K562 (cell line): ENCODE data around the gene TRAF3IP3.

Source experiments
- CEBPB ChIP-seq: fragments of 450-650 bp; IDR thresholded peaks from 2 replicates; pipeline ENCODE4 v1.6.1; 2016; ENCODE audit warnings: missing genetic modification characterization, missing compliant biosample characterization
- CHD7 ChIP-seq: fragments of 200-600 bp; sonication (generic); IDR thresholded peaks from one replicate; pipeline ENCODE4 v1.6.1; 2012; ENCODE audit warnings: mild to moderate bottlenecking, low read depth, low read length, inconsistent platforms
- GABPA ChIP-seq: fragments of 200-800 bp; sonication (Bioruptor generic); conservative IDR thresholded peaks from 2 replicates; pipeline ENCODE4 v1.6.1; 2016; ENCODE audit warnings: low read depth, missing genetic modification characterization, missing compliant biosample characterization
- GATA2 ChIP-seq: sonication (generic); formaldehyde crosslinking; IDR thresholded peaks from 2 replicates; pipeline ENCODE4 v1.4.0; 2020; ENCODE audit warnings: mild to moderate bottlenecking, missing genetic modification reagents
- KDM4B ChIP-seq, 2 experiments: fragments of 450-650 bp in 1 of 2; sonication (generic) in 1 of 2; IDR thresholded peaks; 2 replicates each; pipeline ENCODE4 v1.6.1; 2016 to 2017; ENCODE audit warnings: borderline replicate concordance in 2 of 2, antibody characterized with exemption in 1 of 2, low read depth in 1 of 2, mild to moderate bottlenecking in 1 of 2
- POLR2AphosphoS5 ChIP-seq: IDR thresholded peaks from 2 replicates; pipeline ENCODE4 v1.6.1; 2011; ENCODE audit warnings: mild to moderate bottlenecking, low read depth, low read length, moderate library complexity; ENCODE audit not compliant: control insufficient read depth, insufficient read depth
- RFX1 ChIP-seq: fragments of 450-650 bp; IDR thresholded peaks from 2 replicates; pipeline ENCODE4 v1.6.1; 2016; ENCODE audit warnings: mild to moderate bottlenecking, moderate library complexity
- ZBTB40 ChIP-seq, 2 experiments: fragments of 450-650 bp in 1 of 2; sonication (generic) in 1 of 2; formaldehyde crosslinking in 1 of 2; IDR thresholded peaks; 2 replicates each; pipeline versions ENCODE4 v1.7.1 to v1.9.0; 2016 to 2022; ENCODE audit warnings: inconsistent platforms in 1 of 2, mild to moderate bottlenecking in 1 of 2, missing genetic modification reagents in 1 of 2
- ZNF707 ChIP-seq: fragments of 250-450 bp; sonication (Bioruptor Pico); conservative IDR thresholded peaks from 2 replicates; pipeline ENCODE4 v1.8.0; 2022; ENCODE audit warnings: inconsistent platforms, mild to moderate bottlenecking, moderate library complexity

- no peak for TF ChIP-seq KDM4B (IDR thresholded peaks at IDR 0.05; ENCODE audit: borderline replicate concordance in 2 of 2, low read depth in 1 of 2)
- TF ChIP-seq POLR2AphosphoS5, result no peak
- TF ChIP-seq RFX1, result no peak
- TF ChIP-seq CHD7, result no peak
- no peak for TF ChIP-seq CEBPB (tag)
- no peak for TF ChIP-seq GATA2 (CRISPR knock-in tag)
- TF ChIP-seq ZNF707 (CRISPR knock-in tag), result no peak
- TF ChIP-seq ZBTB40 (IDR thresholded peaks at IDR 0.05), result no peak
- no peak for TF ChIP-seq ZBTB40 (CRISPR knock-in tag; IDR thresholded peaks at IDR 0.05)
- TF ChIP-seq GABPA (tag), result no peak
Measured at GRCh38 chr1:209815931-209816341, 60.1 kb downstream of the TRAF3IP3 start.
